ENCODE measurements around the gene MYO5A.

The MYO5A gene

DNA sequence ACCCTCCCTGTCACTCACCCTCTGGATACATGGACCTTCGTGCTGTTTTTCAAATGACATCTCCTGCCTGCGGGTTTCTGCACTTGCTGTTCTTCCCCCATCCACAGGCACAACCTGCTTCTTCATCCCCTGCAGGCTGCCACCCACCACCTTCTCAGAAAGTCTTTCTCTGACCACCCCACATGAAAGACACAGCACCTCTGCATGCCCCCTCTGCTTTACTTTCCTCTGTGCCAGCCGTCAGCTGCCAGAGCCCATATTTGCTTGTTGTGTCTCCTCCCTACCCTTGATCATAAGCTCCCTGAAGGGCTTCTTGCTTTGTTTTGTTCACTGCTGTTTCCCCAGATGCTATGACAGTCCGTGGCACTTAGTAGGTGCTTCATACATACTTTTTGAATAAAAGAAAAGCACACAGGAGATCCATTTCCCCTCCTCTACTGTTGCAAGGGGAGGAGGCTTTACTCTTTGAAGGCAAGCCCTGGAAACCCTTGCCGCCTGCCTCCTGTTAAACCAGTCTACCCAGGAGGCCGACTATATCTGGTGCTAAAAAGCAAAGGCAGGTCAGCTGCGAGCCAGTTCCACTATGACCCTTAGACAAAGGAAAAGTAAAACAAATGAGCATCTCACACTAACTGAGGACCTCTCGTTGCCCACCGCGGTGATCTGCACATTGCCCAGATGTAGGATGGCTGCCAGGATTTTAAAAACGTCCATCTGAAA, 265.0 kb downstream of the MYO5A start:
- TF ChIP-seq POLR2AphosphoS5 (IDR thresholded peaks at IDR 0.05; ENCODE audit: low read depth, low read length) (no peak), TAF1 (IDR thresholded peaks at IDR 0.05; ENCODE audit: borderline replicate concordance, insufficient read depth, low read length) (no peak), FOXP2 (optimal IDR thresholded peaks at IDR 0.05; ENCODE audit: borderline replicate concordance, extremely low read depth, extremely low read length, insufficient read depth) (no peak), SIN3A (IDR thresholded peaks at IDR 0.05; ENCODE audit: borderline replicate concordance, insufficient read depth, low read length) (no peak)
- TF ChIP-seq, protein P1, sequence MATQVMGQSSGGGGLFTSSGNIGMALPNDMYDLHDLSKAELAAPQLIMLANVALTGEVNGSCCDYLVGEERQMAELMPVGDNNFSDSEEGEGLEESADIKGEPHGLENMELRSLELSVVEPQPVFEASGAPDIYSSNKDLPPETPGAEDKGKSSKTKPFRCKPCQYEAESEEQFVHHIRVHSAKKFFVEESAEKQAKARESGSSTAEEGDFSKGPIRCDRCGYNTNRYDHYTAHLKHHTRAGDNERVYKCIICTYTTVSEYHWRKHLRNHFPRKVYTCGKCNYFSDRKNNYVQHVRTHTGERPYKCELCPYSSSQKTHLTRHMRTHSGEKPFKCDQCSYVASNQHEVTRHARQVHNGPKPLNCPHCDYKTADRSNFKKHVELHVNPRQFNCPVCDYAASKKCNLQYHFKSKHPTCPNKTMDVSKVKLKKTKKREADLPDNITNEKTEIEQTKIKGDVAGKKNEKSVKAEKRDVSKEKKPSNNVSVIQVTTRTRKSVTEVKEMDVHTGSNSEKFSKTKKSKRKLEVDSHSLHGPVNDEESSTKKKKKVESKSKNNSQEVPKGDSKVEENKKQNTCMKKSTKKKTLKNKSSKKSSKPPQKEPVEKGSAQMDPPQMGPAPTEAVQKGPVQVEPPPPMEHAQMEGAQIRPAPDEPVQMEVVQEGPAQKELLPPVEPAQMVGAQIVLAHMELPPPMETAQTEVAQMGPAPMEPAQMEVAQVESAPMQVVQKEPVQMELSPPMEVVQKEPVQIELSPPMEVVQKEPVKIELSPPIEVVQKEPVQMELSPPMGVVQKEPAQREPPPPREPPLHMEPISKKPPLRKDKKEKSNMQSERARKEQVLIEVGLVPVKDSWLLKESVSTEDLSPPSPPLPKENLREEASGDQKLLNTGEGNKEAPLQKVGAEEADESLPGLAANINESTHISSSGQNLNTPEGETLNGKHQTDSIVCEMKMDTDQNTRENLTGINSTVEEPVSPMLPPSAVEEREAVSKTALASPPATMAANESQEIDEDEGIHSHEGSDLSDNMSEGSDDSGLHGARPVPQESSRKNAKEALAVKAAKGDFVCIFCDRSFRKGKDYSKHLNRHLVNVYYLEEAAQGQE (IDR thresholded peaks at IDR 0.05; ENCODE audit: insufficient read depth in 1 of 2, low read depth in 2 of 2, low read length in 2 of 2) = no peak

GRCh38 chr15:52262364-52262763, 266.3 kb downstream of the MYO5A start:
- TF ChIP-seq FOXP2 (optimal IDR thresholded peaks at IDR 0.05; ENCODE audit: borderline replicate concordance, extremely low read depth, extremely low read length, insufficient read depth) = no peak
- TF ChIP-seq, protein P1 (IDR thresholded peaks at IDR 0.05; ENCODE audit: insufficient read depth in 1 of 2, low read depth in 2 of 2, low read length in 2 of 2) = no peak
- TF ChIP-seq POLR2AphosphoS5 (IDR thresholded peaks at IDR 0.05; ENCODE audit: low read depth, low read length) = no peak
- no peak for TF ChIP-seq SIN3A (IDR thresholded peaks at IDR 0.05; ENCODE audit: borderline replicate concordance, insufficient read depth, low read length)
- TF ChIP-seq TAF1 (IDR thresholded peaks at IDR 0.05; ENCODE audit: borderline replicate concordance, insufficient read depth, low read length) = no peak

DNA sequence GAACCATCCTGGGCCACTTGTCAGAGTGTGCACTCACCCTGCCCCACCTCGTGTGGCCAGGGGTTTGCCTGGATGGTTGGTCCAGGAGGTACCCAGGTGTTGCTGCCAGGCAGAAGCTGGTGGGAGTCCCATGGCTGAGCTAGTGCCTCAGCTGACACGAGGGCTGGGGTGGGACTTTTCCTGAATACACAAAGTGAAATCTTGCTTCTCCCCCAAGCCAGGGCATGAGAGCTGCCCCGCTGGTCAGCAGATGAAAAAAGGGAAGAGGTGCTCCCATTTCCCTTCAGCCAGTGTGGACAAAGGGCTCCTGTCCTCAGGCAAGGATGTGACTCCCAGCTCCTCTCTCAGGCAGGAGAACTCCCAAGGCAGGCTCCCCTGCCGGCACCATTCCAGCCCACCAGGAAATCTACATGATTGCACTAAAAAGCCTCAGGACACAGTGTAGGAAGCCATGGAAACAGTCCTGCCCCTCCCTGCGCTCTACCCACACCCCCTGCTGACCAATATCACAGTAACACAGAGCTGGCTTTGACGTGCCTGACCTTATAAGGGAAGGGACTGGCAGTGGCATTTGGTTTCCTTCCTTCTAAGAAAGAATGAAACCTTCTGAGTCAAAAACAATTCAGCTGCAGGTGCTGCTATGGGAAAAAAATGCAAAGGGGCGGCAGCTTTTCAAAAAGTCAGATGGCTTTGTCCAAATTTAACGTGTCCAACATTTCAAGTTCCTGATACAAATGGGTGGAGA, 267.0 kb downstream of the MYO5A start:
- no peak for TF ChIP-seq SIN3A (IDR thresholded peaks at IDR 0.05; ENCODE audit: borderline replicate concordance, insufficient read depth, low read length)
- TF ChIP-seq, protein P1 (IDR thresholded peaks at IDR 0.05; ENCODE audit: insufficient read depth in 1 of 2, low read depth in 2 of 2, low read length in 2 of 2) = no peak
- no peak for TF ChIP-seq FOXP2 (optimal IDR thresholded peaks at IDR 0.05; ENCODE audit: borderline replicate concordance, extremely low read depth, extremely low read length, insufficient read depth)
- TF ChIP-seq POLR2AphosphoS5 (IDR thresholded peaks at IDR 0.05; ENCODE audit: low read depth, low read length) = no peak
- TF ChIP-seq TAF1 (IDR thresholded peaks at IDR 0.05; ENCODE audit: borderline replicate concordance, insufficient read depth, low read length) = no peak

GRCh38 chr15:52261026-52261425, 267.7 kb downstream of the MYO5A start:
- TF ChIP-seq FOXP2 (optimal IDR thresholded peaks at IDR 0.05; ENCODE audit: borderline replicate concordance, extremely low read depth, extremely low read length, insufficient read depth) (no peak), TAF1 (IDR thresholded peaks at IDR 0.05; ENCODE audit: borderline replicate concordance, insufficient read depth, low read length) (no peak), SIN3A (IDR thresholded peaks at IDR 0.05; ENCODE audit: borderline replicate concordance, insufficient read depth, low read length) (no peak), POLR2AphosphoS5 (IDR thresholded peaks at IDR 0.05; ENCODE audit: low read depth, low read length) (no peak)
- TF ChIP-seq, protein P1 (IDR thresholded peaks at IDR 0.05; ENCODE audit: insufficient read depth in 1 of 2, low read depth in 2 of 2, low read length in 2 of 2) = no peak

Measured in PFSK-1 (cell line).